A549 treated with ZK216348 at 1 μM for 4 hours (cell line): ENCODE measurements around the gene HNRNPCL1. TPM values are rescaled to one million over a fixed set of nuclear protein-coding genes. Genes with fewer than 3 reads are reported as not detected.

ENCODE experiments used
- total RNA-seq: library from RNA; stranded (reverse); fragments of 200-300 nt; extraction: Qiagen RNA extraction; gene quantifications from 5 replicates; pipeline ENCODE4 v1.2.3, GENCODE V29; 2022; ENCODE audit warnings: low read depth

The HNRNPCL1 gene
- not detected in 5 replicates for total RNA-seq

DNA sequence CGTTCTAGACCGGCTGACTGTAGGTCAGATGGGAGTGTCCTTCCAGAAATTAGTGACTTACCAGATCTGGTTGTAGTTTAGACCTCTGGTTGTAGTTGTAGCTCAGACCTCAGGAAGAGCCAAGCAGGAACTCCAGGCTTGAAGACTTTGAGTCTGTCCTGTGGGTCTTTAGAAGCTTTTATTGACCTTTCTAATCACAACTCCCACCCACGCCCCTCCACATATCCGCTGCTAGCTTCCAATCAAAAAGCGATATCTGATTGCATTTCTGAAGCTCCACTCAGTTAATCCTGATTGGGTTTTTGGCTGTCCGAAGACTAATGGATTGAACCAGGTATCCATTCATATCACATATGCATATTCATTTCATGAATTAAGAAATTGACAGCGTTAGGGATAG lies at the start of gene HNRNPCL1:
HNRNPCL1 (minus strand) TSS at position 101 of the 400 bp plus-strand sequence. CDS start 431 bp downstream, outside the sequence.

DNA sequence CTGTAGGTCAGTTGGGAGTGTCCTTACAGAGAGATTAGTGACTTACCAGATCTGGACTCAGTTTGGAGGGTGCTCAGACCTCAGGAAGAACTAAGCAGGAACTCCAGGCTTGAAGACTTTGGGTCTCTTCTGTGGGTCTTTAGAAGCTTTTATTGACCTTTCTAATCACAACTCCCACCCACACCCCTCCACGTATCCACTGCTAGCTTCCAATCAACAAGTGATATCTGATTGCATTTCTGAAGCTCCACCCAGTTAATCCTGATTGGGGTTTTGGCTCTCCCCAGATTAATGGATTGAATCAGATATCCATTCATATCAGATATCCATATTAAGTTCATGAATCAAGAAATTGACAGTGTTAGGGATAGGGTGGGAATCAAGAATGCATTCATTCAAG lies 49.6 kb upstream of the HNRNPCL1 start, which contains the start of gene PRAMEF10:
PRAMEF10 (minus strand) TSS at position 101 of the 400 bp plus-strand sequence. CDS start 2,423 bp downstream, outside the sequence.

DNA sequence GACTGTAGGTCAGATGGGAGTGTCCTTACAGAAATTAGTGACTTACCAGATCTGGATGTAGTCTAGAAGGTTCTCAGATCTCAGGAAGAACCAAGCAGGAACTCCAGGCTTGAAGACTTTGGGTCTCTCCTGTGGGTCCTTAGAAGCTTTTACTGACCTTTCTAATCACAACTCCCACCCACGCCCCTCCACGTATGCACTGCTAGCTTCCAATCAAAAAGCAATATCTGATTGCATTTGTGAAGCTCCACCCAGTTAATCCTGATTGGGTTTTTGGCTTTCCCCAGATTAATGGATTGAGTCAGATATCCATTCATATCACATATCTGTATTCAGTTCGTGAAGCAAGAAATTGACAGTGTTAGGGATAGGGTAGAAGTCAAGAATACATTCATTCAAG lies 37.6 kb upstream of the HNRNPCL1 start, which contains the start of gene PRAMEF4:
PRAMEF4 (minus strand) TSS at position 101 of the 400 bp plus-strand sequence. CDS start 2,807 bp downstream, outside the sequence.

DNA sequence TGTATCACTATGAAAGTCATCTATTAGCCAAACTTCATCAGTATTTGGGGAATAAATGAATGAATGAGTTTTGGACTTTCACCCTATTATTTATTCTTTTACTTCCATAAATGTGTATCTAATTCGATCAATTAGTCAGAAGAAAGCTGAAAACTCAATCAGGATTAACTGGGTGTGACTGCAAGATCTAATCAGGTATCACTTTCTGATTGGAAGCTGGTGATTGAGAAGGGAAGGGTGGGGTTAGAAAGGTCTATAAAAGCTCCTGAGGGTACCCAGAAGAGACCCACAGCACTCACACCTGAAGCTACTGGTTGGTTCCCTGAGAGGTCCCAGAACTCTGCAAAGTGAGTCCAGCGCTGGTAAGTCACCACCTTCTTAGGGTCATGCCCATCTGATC lies 8.3 kb upstream of the HNRNPCL1 start, which contains the start of gene PRAMEF2:
PRAMEF2 (plus strand) TSS at position 301 of the 400 bp plus-strand sequence. CDS start 1,924 bp downstream, outside the sequence.

DNA sequence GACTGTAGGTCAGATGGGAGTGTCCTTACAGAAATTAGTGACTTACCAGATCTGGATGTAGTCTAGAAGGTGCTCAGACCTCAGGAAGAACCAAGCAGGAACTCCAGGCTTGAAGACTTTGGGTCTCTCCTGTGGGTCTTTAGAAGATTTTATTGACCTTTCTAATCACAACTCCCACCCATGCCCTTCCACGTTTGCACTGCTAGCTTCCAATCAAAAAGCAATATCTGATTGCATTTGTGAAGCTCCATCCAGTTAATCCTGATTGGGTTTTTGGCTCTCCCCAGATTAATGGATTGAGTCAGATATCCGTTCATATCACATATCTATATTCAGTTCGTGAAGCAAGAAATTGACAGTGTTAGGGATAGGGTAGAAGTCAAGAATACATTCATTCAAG lies 17.2 kb downstream of the HNRNPCL1 start, which contains the start of gene PRAMEF11:
PRAMEF11 (minus strand) TSS at position 101 of the 400 bp plus-strand sequence. CDS start 2,621 bp downstream, outside the sequence.

Other genes starting within 250 kb of the HNRNPCL1 start
- 44.3 to 62.2 TPM (median 56.5 TPM) in 5 replicates for gene DHRS3, start 230.5 kb downstream of the HNRNPCL1 start, total RNA-seq
- not detected in 5 replicates for gene AADACL4, start 204.6 kb downstream of the HNRNPCL1 start, total RNA-seq
- not detected in 5 replicates for gene AADACL3, start 132.6 kb downstream of the HNRNPCL1 start, total RNA-seq
- gene CFAP107, start 102.5 kb downstream of the HNRNPCL1 start, total RNA-seq = not detected in 5 replicates
- not detected in 5 replicates for gene PRAMEF12, start 75.0 kb downstream of the HNRNPCL1 start, total RNA-seq
- not detected in 5 replicates for gene PRAMEF1, start 57.3 kb downstream of the HNRNPCL1 start, total RNA-seq
- not detected in 5 replicates for gene PRAMEF11, start 17.3 kb downstream of the HNRNPCL1 start, total RNA-seq
- gene PRAMEF2, start 8.4 kb upstream of the HNRNPCL1 start, total RNA-seq = not detected in 5 replicates
- gene PRAMEF4, start 37.5 kb upstream of the HNRNPCL1 start, total RNA-seq = not detected in 5 replicates
- not detected in 5 replicates for gene PRAMEF10, start 49.5 kb upstream of the HNRNPCL1 start, total RNA-seq
- not detected in 5 replicates for gene PRAMEF7, start 67.9 kb upstream of the HNRNPCL1 start, total RNA-seq
- not detected in 5 replicates for gene PRAMEF6, start 98.9 kb upstream of the HNRNPCL1 start, total RNA-seq
- not detected in 5 replicates for gene PRAMEF27, start 207.9 kb upstream of the HNRNPCL1 start, total RNA-seq
- gene HNRNPCL3, start 212.0 kb upstream of the HNRNPCL1 start, total RNA-seq = not detected in 5 replicates
- not detected in 5 replicates for gene PRAMEF25, start 222.1 kb upstream of the HNRNPCL1 start, total RNA-seq